IMR-90 (cell line): Measurements from ENCODE around the gene PPFIA2. TPM values are rescaled to one million over a fixed set of nuclear protein-coding genes. Genes with fewer than 3 reads are reported as not detected.

Experiments
- ATAC-seq: fragments of 200-7000 bp; cut with Tn5 transposase; 2 replicates; pipeline ENCODE4 v1.9.1; 2020; ENCODE audit warnings: low read depth, mild to moderate bottlenecking, moderate library complexity
- BruUV-seq: library from RNA; stranded (reverse); fragments of 400-500 nt; replicated peaks from 2 replicates; lab custom pipeline; 2021; lab: Mats Ljungman, UMichigan
- CTCF ChIA-PET: fragments of 300-600 bp; formaldehyde crosslinking; extraction: SDS; loops from one replicate; lab custom pipeline; 2021; ENCODE audit warnings: antibody characterized with exemption; lab: Yijun Ruan, JAX
- POLR2A ChIA-PET: fragments of 300-600 bp; sonication (Branson Sonifier 250); formaldehyde crosslinking; loops from one replicate; lab custom pipeline; 2022; ENCODE audit warnings: antibody characterized with exemption; ENCODE audit not compliant: unreplicated experiment; lab: Charles Lee
- DNase-seq: peaks from one replicate; pipeline ENCODE4 v3.0.0; 2013
- H2AFZ ChIP-seq: replicated peaks from 2 replicates; pipeline ENCODE3; 2013; ENCODE audit warnings: low read length, mild to moderate bottlenecking; ENCODE audit not compliant: poor library complexity
- H2AK5ac ChIP-seq: 2 replicates; pipeline ENCODE4 v1.6.1; 2013; ENCODE audit warnings: low read depth, low read length, inconsistent platforms
- H2AK9ac ChIP-seq: replicated peaks from 2 replicates; pipeline ENCODE3; 2013; ENCODE audit warnings: mild to moderate bottlenecking, low read depth, low read length, moderate library complexity; ENCODE audit not compliant: poor library complexity
- H2BK120ac ChIP-seq: 2 replicates; pipeline ENCODE4 v1.6.1; 2013; ENCODE audit warnings: low read depth, low read length, inconsistent platforms
- H2BK15ac ChIP-seq: 3 replicates; pipeline ENCODE4 v1.6.1; 2013; ENCODE audit warnings: low read depth, low read length, inconsistent platforms
- H2BK20ac ChIP-seq: 2 replicates; pipeline ENCODE4 v1.6.1; 2013; ENCODE audit warnings: low read depth, mild to moderate bottlenecking, inconsistent platforms, low read length, moderate library complexity
- H2BK5ac ChIP-seq: 2 replicates; pipeline ENCODE4 v1.6.1; 2013; ENCODE audit warnings: mild to moderate bottlenecking, low read depth, low read length, inconsistent platforms; ENCODE audit not compliant: poor library complexity, severe bottlenecking
- H3K14ac ChIP-seq: replicated peaks from 2 replicates; pipeline ENCODE4 v1.6.1; 2013; ENCODE audit warnings: low read depth, low read length, inconsistent platforms
- H3K18ac ChIP-seq: 2 replicates; pipeline ENCODE4 v1.6.1; 2013; ENCODE audit warnings: low read depth, low read length, control low read depth
- H3K23ac ChIP-seq: 2 replicates; pipeline ENCODE4 v1.6.1; 2013; ENCODE audit warnings: low read depth, low read length, inconsistent platforms
- H3K27ac ChIP-seq: 2 replicates; pipeline ENCODE4 v1.5.1; 2013; ENCODE audit warnings: mild to moderate bottlenecking, control low read depth, low read length; ENCODE audit not compliant: insufficient read depth
- H3K27me3 ChIP-seq: 2 replicates; pipeline ENCODE4 v1.6.1; 2013; ENCODE audit warnings: low read length; ENCODE audit not compliant: control insufficient read depth, insufficient read depth
- H3K36me3 ChIP-seq: 2 replicates; pipeline ENCODE4 v1.6.1; 2013; ENCODE audit warnings: low read length, mixed read lengths; ENCODE audit not compliant: control insufficient read depth, insufficient read depth
- H3K4ac ChIP-seq: 2 replicates; pipeline ENCODE4 v1.6.1; 2013; ENCODE audit warnings: low read depth, low read length, inconsistent platforms
- H3K4me1 ChIP-seq: 2 replicates; pipeline ENCODE4 v1.6.1; 2013; ENCODE audit warnings: low read length, mixed read lengths; ENCODE audit not compliant: control insufficient read depth, insufficient read depth
- H3K4me2 ChIP-seq: 2 replicates; pipeline ENCODE4 v1.6.1; 2013; ENCODE audit warnings: low read depth, mild to moderate bottlenecking, control low read depth, low read length, moderate library complexity
- H3K4me3 ChIP-seq: 2 replicates; pipeline ENCODE4 v1.5.1; 2013; ENCODE audit warnings: low read depth, mild to moderate bottlenecking, control low read depth, low read length, moderate library complexity; ENCODE audit not compliant: insufficient read depth
- H3K56ac ChIP-seq: 2 replicates; pipeline ENCODE4 v1.6.1; 2013; ENCODE audit warnings: low read length, inconsistent platforms; ENCODE audit not compliant: insufficient read depth; ENCODE audit errors: extremely low read depth
- H3K79me1 ChIP-seq, 2 experiments: 2 replicates each; pipeline ENCODE4 v1.6.1; 2013; ENCODE audit warnings: low read length in 2 of 2, inconsistent platforms in 1 of 2, low read depth in 1 of 2
- H3K9ac ChIP-seq: 2 replicates; pipeline ENCODE4 v1.6.1; 2013; ENCODE audit warnings: low read depth, low read length, control low read depth
- H3K9me1 ChIP-seq: 2 replicates; pipeline ENCODE4 v1.6.1; 2013; ENCODE audit warnings: low read length, inconsistent platforms; ENCODE audit not compliant: insufficient read depth
- H3K9me3 ChIP-seq: 2 replicates; pipeline ENCODE4 v1.6.1; 2013; ENCODE audit warnings: low read length; ENCODE audit not compliant: control insufficient read depth, insufficient read depth
- H4K20me1 ChIP-seq: 2 replicates; pipeline ENCODE4 v1.6.1; 2013; ENCODE audit warnings: low read length, inconsistent platforms; ENCODE audit not compliant: insufficient read depth
- H4K5ac ChIP-seq: 2 replicates; pipeline ENCODE4 v1.6.1; 2013; ENCODE audit warnings: mild to moderate bottlenecking, low read depth, low read length, control low read depth
- H4K8ac ChIP-seq, 2 experiments: 2 replicates each; pipeline ENCODE4 v1.6.1; 2013; ENCODE audit warnings: low read depth in 2 of 2, low read length in 2 of 2, control low read depth in 1 of 2, inconsistent platforms in 1 of 2
- H4K91ac ChIP-seq: 2 replicates; pipeline ENCODE4 v1.6.1; 2013; ENCODE audit warnings: low read depth, low read length, inconsistent platforms; ENCODE audit not compliant: insufficient read depth
- BHLHE40 ChIP-seq: fragments of 150-350 bp; IDR thresholded peaks from 2 replicates; pipeline ENCODE4 v1.6.1; 2016; ENCODE audit warnings: mild to moderate bottlenecking, low read depth, low read length
- CHD1 ChIP-seq: IDR thresholded peaks from 2 replicates; pipeline ENCODE4 v1.6.1; 2012; ENCODE audit warnings: low read depth, low read length, improper control_type of control experiment
- MXI1 ChIP-seq: IDR thresholded peaks from 2 replicates; pipeline ENCODE4 v1.6.1; 2012; ENCODE audit warnings: low read depth, mild to moderate bottlenecking, low read length, moderate library complexity, borderline replicate concordance
- NFE2L2 ChIP-seq: fragments of 150-350 bp; IDR thresholded peaks from 2 replicates; pipeline ENCODE4 v1.6.1; 2016; ENCODE audit warnings: low read depth, mild to moderate bottlenecking, low read length
- POLR2A ChIP-seq: IDR thresholded peaks from 2 replicates; pipeline ENCODE4 v1.6.1; 2012; ENCODE audit warnings: mild to moderate bottlenecking, low read depth, low read length
- RAD21 ChIP-seq: IDR thresholded peaks from 2 replicates; pipeline ENCODE4 v1.6.1; 2012; ENCODE audit warnings: low read length, improper control_type of control experiment
- RCOR1 ChIP-seq: IDR thresholded peaks from 2 replicates; pipeline ENCODE4 v1.6.1; 2012; ENCODE audit warnings: mild to moderate bottlenecking, low read length, improper control_type of control experiment; ENCODE audit not compliant: insufficient replicate concordance
- RFX5 ChIP-seq: IDR thresholded peaks from 2 replicates; pipeline ENCODE4 v1.8.0; 2012; ENCODE audit warnings: low read depth, mild to moderate bottlenecking, low read length, moderate library complexity
- SMC3 ChIP-seq: fragments of 150-350 bp; IDR thresholded peaks from 2 replicates; pipeline ENCODE4 v1.6.1; 2016; ENCODE audit warnings: low read depth, mild to moderate bottlenecking, antibody characterized with exemption, low read length, moderate library complexity
- WGBS, 2 experiments: methylation state at CpG; one replicate each; pipeline versions ENCODE4 v1.1.5 to v1.1.7; 2013; ENCODE audit warnings: missing lambda C conversion rate in 2 of 2; ENCODE audit not compliant: insufficient read length in 1 of 2; ENCODE audit errors: extremely low coverage in 2 of 2; 5-methylcytosine and 5-hydroxymethylcytosine counted together
- dilution Hi-C: fragments of 300-500 bp; cut with HindIII; formaldehyde crosslinking; loops from one replicate; pipeline ENCODE4 v1.14.3; 2018; ENCODE audit warnings: low sequenced_read_pairs; ENCODE audit not compliant: unreplicated experiment
- in situ Hi-C: fragments of 300-500 bp; cut with MboI; formaldehyde crosslinking; loops from 3 replicates; pipeline ENCODE4 v1.14.3; 2019; ENCODE audit warnings: low sequenced_read_pairs, inconsistent platforms, mixed read lengths
- intact Hi-C: fragments of 100-400 bp; cut with micrococcal nuclease; formaldehyde crosslinking; loops from 2 replicates; pipeline ENCODE4 v1.10.0; 2022
- polyA plus RNA-seq, 3 experiments: library from polyadenylated mRNA; depleted of rRNA; stranded (reverse); fragments of >200 nt; gene quantifications; 2 replicates each; pipeline ENCODE4 v1.2.3, GENCODE V29; 2012; ENCODE audit warnings: low replicate concordance in 1 of 3
- total RNA-seq: library from RNA; depleted of rRNA; stranded (reverse); fragments of >200 nt; gene quantifications from 2 replicates; pipeline ENCODE4 v1.2.3, GENCODE V29; 2012
- TF ChIP-seq, protein P1 (sequence below): fragments of 150-350 bp; IDR thresholded peaks from 2 replicates; pipeline ENCODE4 v1.6.1; 2016; ENCODE audit warnings: low read depth, mild to moderate bottlenecking, low read length, moderate library complexity, borderline replicate concordance
- TF ChIP-seq, protein P2 (sequence below): conservative IDR thresholded peaks from 2 replicates; pipeline ENCODE4 v1.5.1; 2012; ENCODE audit warnings: mild to moderate bottlenecking, low read depth, low read length, improper control_type of control experiment

The PPFIA2 gene
- total and polyA plus RNA-seq, 2 of the 4 experiments (the other 2 are of a cell fraction): 0.29 to 1.3 TPM

DNA sequence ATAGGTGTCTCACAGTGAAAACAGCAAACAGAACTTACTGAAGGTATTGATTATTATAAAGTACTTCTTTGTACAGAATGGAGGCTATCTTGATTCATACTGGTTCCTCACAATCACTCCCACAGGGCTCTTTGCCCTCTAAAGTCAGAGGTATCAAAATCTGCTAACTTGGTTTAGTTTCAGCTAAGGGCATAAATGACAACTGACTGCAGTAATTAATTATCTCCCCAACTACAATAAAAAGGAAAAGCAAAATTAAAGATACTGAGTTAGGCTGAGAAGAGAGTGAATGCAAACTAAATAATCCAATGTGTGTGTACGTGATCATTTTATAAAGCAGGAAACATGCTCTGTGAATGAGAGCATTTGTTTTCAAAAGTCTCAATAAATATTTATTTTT, 342.6 kb downstream of the PPFIA2 start:
- H3K27ac ChIP-seq: no peak overlapping the region
- H2BK120ac ChIP-seq: no peak overlapping the region
- no peak overlapping the region for H3K9ac ChIP-seq
- H3K56ac ChIP-seq: no peak overlapping the region
- H3K27me3 ChIP-seq: no peaks in the 10 kb centered on the region
- dilution Hi-C loops (no loop called here), intact Hi-C loops (no loop called here), in situ Hi-C loops (no loop called here)
- no peaks in the 10 kb centered on the region for H3K79me1 ChIP-seq
- WGBS, 2 experiments: no CpG with 5 or more reads among the region's 1 CpG
- H3K4me1 ChIP-seq: no peaks in the 10 kb centered on the region
- no peak overlapping the region for H2BK5ac ChIP-seq
- no peak overlapping the region for H3K4ac ChIP-seq
- no peak overlapping the region for H3K23ac ChIP-seq
- TF ChIP-seq RFX5: no peak
- no peak for TF ChIP-seq SMC3
- TF ChIP-seq MXI1: no peak
- TF ChIP-seq, protein P1, sequence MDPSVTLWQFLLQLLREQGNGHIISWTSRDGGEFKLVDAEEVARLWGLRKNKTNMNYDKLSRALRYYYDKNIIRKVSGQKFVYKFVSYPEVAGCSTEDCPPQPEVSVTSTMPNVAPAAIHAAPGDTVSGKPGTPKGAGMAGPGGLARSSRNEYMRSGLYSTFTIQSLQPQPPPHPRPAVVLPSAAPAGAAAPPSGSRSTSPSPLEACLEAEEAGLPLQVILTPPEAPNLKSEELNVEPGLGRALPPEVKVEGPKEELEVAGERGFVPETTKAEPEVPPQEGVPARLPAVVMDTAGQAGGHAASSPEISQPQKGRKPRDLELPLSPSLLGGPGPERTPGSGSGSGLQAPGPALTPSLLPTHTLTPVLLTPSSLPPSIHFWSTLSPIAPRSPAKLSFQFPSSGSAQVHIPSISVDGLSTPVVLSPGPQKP: no peak
- no peak for TF ChIP-seq CHD1
- no peak for TF ChIP-seq BHLHE40
- TF ChIP-seq, protein P2, sequence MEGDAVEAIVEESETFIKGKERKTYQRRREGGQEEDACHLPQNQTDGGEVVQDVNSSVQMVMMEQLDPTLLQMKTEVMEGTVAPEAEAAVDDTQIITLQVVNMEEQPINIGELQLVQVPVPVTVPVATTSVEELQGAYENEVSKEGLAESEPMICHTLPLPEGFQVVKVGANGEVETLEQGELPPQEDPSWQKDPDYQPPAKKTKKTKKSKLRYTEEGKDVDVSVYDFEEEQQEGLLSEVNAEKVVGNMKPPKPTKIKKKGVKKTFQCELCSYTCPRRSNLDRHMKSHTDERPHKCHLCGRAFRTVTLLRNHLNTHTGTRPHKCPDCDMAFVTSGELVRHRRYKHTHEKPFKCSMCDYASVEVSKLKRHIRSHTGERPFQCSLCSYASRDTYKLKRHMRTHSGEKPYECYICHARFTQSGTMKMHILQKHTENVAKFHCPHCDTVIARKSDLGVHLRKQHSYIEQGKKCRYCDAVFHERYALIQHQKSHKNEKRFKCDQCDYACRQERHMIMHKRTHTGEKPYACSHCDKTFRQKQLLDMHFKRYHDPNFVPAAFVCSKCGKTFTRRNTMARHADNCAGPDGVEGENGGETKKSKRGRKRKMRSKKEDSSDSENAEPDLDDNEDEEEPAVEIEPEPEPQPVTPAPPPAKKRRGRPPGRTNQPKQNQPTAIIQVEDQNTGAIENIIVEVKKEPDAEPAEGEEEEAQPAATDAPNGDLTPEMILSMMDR: no peak
- no peak for TF ChIP-seq POLR2A
- TF ChIP-seq RCOR1: no peak
- TF ChIP-seq RAD21: no peak
- TF ChIP-seq NFE2L2: no peak
- DNase-seq (no peak), ATAC-seq (no peak)
- no peak overlapping the region for H2AK9ac ChIP-seq
- H3K4me3 ChIP-seq: no peak overlapping the region
- H2AK5ac ChIP-seq: no peak overlapping the region
- H3K4me2 ChIP-seq: no peak overlapping the region
- H2AFZ ChIP-seq: no peak overlapping the region
- no peaks in the 10 kb centered on the region for H4K20me1 ChIP-seq
- H4K5ac ChIP-seq: no peak overlapping the region
- H3K14ac ChIP-seq: no peak overlapping the region
- H3K18ac ChIP-seq: no peak overlapping the region
- no peaks in the 10 kb centered on the region for H3K9me1 ChIP-seq
- H2BK20ac ChIP-seq: no peak overlapping the region
- H2BK15ac ChIP-seq: no peak overlapping the region
- H3K36me3 ChIP-seq: no peaks in the 10 kb centered on the region
- BruUV-seq: no TSS peak
- CTCF ChIA-PET: no interaction called here
- H3K9me3 ChIP-seq: no peaks in the 10 kb centered on the region
- H4K91ac ChIP-seq: no peak overlapping the region
- POLR2A ChIA-PET: no interaction called here
- H4K8ac ChIP-seq: no peak overlapping the region
